Activated T-cell treated with anti-CD3 and anti-CD28 coated beads for 1 hour (primary cell): ENCODE data around the gene SMC3.
A peak's percentile ranks its signal among the peaks of the same experiment; 100 is the strongest.
"Not testable (repeated sequence)": the region's sequence is repeated elsewhere in the genome, so short reads cannot be mapped to it uniquely, and the experiment has no call there.

Experiments used
- DNase-seq: peaks from one replicate; pipeline ENCODE4 v3.0.0-alpha.2; 2020; ENCODE audit warnings: low read depth

SMC3 gene

DNA sequence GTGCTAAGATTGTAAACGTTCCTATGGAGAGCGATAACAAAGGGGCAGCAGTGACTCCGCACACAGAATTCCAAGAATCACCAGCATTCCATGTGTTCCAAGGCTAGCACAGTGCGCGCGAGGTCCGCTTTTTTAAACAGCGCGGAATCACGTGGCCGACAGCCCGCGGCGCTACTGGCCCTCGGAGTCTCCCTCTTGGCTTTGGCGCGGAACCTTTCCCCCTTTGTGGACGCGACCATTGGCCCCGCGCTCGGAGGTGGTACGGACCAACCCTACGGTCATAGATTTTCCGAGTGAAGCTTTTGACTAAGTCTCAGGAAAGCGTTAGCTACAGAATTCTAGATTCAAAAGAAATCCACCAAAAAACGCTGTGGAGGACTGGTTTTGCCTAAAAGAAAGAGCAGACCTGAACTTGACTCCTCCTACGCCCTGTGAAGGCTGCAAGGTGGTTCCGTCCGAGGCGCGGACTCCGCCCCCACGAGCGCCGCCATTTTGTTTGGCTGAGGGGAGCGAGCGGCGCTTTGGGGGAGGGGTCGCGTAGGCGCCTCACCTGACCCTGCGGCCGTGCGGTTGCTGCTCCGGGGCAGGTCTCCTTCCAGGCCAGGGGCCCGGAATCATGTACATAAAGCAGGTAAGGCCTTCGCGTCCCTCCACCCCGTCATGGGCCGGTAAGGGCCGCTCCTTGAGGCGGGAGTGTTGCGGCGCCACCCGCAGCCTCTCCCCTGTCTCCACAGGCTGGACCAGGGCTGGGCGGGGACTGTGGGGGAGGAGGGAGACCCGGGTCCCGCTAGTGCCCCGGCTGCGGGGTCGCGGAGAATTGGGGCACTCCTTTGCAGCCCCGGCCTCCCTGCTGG is at the start of gene SMC3:
Gene SMC3 (plus strand): TSS at position 495 of the 854 bp plus-strand sequence. CDS start 122 bp downstream, at position 617.
- peak; percentile 88 for DNase-seq

DNA sequence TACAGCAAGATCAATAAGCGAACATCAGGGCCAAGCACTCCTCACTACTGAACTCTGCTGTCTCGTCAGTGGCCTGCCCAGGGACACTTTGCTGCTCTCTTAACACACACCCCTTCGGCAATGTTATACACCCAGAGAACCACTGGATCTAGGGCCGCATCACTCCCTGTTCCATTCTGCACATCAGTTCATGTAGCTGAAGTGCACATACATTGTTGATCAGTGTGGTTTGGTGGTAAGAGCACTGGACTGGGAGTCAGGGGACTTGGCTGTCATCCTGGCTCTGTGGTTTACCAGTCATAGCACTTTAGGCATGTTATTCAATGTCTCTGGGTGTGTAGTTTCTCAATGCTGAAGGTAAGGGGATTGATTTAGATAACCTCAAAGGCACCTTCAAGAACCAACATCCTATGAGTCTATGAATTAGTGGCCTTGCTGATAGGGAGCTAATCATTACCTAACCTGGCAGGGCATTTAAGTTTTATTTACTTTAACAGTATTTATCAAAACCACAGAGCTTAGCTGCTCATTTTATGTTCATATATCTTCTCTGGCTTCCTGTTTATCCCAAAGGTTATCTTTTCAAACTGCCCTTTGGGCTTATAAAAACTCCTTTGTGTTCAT is 45.0 kb upstream of the SMC3 start:
- DNase-seq, result no peak

DNA sequence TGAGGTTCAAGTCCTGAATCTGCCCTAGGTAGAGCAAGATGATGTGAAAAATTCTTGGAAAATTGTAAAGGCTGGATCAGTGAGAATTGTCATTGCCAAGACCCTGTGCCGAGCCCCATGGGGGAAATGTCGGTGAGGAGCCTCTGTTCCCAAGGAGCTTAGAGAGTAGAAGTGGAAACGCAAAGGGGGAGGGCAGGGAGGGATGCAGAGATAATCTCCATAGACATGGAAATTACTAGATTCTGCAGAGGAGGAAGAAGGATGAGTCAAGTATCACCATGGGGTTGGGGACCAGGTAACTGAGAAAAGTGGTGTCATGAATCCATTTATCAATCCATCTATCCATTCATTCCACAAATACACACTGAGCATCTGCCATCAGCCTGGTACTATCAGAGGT is 43.8 kb upstream of the SMC3 start:
- no peak for DNase-seq

DNA sequence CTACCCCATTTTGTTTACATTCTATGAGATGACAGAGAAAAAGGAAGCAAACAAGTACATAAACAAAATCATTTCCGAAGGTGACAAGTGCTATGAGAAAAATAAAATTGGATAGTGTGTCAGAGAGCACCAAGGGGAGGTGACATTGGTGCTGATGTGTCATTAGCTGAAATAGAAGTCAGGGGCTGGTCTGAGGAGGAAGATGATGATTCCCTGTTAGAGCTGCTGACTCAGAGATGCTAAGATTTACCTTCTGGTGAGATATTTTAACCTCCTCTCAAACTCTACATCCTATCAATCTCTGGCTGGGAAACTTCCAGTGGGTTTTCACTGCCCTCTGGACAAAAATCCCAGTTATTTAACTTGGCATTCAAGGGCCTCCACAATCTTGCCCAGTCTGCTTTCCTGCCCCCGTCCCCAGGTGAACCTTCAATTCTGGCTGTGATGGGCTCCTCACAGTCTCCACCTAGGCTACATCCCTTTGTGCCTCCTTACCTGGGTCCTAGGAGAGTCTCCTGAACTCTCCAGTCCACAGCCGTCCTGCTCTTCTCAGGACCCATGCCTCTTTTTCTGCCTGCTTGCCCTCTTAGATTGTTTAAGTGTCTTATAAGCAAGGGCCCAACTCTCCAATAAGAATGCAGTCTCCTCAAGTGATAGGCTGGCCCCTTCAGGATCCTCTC is 43.2 kb upstream of the SMC3 start:
- DNase-seq, result no peak

DNA sequence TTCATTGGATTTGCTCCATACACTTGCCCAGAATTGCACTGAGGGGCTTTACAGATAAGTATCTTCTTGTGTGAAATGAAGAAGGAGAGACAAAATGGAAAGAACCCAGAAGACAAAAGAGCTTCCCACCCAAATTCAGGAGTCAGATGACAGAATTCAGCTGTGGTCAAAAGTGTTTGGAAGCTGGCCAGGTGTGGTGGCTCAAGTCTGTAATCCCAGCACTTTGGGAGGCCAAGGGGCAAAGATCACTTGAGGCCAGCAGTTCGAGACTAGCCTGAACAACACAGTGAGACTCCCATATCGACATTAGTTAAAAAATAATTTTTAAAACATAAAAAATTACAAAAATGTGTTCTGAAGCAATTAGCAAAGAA is 42.6 kb upstream of the SMC3 start:
- DNase-seq, result no peak

DNA sequence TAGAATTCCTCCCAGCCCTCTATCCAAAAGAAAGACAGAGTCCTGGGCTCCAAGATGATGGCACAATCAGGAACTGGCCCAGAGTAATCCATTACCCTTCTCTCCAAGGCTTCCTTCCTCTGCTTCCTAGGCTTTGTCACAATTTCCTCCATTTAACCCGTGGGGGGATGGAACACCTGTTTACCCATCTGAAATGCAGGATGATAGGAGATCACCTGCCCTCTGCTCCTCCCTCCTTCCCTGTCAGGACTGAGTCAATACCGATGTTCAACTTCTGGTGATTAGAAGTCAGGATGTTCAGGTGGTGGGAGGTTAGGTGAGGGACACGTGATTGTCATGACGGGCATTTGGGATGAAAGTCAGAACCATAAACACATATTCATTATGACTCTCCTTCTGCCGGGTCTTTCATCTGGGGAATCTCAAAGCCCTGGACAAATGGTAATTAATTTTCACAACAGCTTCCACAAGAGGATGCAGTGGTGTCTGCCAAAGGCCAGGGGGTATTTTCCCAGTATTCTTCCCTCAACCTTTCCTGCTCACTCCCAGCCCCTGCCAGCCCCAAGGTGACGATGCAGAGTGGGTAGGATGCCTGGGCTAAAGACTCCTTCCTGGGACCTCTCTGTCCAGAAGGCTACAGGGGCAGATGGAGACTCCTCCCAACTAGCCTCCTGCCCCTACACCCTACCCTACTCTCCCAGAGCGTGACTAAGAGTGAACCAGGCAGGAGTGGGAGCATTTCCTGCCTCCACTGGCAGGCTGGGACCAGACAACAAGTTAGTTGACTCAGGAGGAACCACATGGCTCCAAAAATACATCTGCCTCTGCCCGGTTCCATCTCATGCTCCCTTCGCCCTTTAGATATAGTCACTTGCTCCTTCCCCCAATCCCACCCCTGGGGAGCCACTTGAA is 41.9 kb upstream of the SMC3 start:
- no peak for DNase-seq

DNA sequence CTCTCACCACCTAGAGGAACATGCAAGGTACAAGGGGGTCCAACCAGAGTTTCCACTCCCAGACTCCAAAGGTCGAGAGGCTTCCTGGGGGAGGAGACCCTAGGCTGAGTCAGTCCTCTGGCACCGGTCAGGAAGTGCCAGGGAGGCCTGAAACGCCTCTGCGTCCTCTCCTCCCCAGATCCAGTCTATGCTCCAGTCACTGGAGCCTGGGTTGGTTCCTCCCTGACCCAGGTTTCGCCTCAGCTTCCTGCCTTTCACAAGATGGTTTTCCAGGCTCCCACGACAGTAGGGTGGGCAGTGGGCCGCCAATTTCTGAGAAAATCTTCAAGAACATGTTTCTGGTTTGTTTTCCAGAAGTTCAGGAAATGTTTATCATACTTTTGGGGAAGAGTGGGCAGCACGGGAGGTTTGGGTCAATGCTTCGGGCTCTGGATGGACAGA is 39.7 kb upstream of the SMC3 start:
- DNase-seq, result no peak

DNA sequence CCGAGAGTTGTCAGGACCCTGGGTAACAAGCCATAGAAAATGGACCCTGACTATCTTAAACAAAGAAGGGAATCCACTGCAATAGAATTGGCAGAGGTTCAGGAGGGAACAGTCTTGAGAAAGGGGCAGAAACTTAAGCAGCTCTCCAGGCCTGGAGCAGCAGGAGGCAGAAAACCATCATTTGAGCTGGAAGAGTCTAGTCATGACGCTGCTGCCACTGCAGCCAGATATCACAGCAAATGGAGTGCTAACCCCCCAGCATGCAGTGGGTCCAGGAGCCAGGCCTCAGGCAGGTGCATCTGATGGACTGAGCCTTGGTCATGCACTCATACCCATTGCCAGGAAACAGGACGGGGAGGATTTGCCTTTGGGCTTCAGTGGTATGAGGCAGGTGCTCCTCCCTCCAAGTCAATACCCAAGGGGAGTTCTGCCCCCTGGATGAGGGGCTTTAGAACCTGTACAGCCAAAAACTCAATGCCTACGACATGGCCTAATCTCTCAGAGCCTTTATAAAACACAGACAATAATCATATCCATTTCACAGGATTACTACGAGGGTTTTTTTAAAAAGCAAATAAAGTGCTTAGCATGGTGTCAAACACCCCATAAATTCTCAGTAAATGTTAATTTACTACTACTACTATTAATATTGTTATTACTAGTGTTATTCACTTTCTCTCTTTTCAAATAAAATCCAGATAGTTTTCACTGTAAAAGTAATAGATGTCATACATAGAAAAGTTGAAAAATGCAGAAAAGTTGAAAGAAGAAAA is 39.1 kb upstream of the SMC3 start:
- no peak for DNase-seq

DNA sequence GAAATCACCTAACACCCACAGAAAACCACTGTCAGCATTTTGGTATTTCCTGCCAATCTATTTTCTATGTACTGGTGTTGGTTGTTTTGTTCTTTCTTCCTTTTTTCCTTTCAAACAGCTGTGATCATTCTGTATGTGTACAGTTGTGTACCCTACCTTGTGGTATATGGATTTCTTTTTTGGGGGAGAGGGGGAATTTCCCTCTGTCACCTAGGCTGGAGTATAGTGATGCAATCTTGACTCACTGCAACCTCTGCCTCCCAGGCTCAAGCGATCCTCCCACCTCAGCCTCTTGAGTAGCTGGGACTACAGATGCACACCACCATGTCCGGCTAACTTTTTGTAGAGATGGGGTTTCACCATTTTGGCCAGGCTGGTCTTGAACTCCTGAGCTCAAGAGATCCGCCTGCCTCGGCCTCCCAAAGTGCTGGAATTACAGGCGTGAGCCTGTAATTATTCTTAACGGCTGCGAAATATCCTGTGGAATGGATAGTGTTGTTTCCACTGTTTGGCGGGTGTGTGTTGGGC is 38.4 kb upstream of the SMC3 start:
- DNase-seq, result not testable (repeated sequence)

DNA sequence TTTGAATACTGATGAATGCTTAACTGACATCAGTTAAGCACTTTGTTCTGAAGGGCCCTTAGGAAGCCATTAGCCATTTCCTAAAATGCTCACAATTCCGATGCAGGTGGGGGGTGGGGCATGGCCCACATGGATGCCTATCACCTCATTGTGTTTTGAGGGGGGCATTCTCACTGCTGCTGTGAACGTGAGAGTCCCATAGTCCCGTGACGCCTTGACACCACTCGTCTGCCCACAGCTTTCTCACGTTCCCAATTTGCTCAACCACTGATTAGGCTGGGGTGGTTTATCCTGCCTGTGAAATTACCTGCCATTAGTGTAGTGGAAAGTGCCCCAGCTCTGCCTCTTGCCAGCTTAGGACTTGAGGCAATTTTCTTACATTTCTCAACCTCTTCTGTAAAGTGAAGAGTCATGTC is 37.9 kb upstream of the SMC3 start:
- DNase-seq, result no peak

DNA sequence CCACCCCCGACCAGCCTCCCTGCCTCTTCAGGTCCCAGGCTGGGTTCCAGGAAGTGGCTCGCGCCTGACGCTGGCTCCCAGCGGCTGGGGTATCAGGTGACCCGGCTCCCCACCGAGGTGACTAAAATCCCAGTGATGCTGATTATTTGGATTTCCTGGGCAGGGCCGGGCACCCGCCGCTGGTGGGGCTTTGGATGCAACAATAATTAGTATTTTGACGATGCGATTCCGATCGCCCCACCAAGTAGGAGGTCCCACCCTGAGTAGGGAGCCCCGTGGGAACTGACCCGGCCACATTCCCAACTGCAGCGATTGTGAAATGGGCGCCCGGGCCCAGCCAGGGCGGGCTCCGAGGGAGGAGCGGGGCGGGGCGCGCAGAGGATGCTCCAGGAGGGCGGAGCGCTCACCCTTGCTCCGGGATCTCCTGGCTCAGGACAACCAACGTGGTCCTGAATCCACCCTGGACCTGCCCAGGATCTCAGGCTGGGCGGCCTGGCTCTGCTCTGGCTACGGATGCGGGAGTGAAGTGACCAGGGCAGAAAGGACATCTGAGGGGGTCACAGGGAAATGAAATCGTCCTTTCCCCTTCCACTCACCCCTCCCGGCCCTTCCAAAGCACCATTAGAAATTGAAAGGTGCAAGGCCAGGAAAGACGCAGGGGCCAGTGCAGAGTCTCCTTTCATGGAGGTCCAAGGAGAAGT is 37.2 kb upstream of the SMC3 start:
- no peak for DNase-seq

DNA sequence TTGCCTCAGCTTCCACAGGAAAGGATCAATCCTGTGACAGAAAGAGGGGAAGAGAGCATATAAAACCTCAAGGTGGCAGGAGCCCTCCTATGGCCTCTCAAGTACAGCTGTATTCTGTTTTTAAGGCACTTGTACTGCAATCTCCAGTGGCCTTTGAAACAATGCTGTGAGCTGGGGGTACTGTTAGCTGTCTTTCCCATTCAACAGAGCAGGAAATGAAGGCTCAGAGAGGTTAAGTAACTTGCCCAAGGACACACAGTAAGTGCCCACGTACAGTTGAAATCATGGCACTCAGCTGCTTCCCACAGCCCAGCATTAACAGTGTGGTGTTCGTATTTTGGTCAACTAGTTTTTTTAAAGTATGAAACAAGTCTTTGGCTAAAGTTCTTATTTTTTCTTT is 35.8 kb upstream of the SMC3 start:
- no peak for DNase-seq

DNA sequence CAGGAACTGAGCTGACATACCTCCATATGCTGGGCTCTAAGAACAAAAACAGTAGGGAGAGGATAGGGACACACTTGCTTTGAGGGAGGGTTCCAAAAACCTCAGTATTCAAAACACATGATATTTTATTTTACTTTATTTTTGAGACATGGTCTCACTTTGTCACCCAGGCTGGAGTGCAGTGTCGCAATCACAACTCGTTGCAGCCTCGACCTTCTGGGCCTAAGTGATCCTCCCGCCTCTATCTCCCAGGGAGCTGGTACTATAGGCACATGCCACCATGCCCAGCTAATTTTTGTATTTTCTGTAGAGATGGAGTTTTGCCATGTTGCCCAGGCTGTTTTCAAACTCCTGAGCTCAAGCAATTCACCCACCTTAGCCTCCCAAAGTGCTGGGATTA is 34.9 kb upstream of the SMC3 start:
- not testable (repeated sequence) for DNase-seq

DNA sequence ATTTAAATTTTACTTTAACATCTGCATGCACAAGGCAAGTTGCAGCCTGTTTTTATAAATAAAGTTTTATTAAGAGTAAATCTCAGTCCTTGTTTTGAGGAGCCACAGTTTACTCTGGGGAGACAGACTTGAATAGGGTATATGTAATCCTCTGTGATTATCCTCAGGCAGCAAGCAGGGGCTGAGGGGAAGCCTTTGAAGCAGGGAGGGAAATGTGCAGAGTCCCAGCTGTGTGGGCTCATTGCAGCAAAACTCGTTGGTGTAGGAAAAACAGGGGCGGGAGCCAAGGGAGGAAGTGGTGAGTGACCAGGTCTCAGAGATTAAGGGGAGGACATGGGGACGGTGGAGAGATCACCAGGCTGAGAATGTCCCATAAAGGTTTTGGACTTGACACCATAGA is 34.3 kb upstream of the SMC3 start:
- no peak for DNase-seq

DNA sequence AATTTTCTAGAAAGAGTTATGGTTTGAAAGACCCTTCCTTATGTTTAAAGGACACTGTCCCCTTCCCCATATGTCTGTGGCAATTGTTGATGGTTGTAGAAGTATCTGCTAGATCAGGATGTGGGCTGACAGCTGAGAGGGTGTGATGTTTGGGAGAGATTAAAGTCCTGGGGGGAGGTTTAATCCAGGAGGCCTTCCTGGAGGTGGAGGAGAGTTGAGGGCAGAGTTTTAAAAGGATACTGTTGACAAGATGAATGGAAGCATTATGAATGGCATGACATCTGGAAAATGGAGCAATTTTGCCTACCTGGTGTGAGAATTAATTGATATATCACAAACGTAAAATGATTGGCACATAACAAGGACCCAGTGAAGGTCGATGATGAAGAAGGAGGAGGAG is 32.9 kb upstream of the SMC3 start:
- no peak for DNase-seq

DNA sequence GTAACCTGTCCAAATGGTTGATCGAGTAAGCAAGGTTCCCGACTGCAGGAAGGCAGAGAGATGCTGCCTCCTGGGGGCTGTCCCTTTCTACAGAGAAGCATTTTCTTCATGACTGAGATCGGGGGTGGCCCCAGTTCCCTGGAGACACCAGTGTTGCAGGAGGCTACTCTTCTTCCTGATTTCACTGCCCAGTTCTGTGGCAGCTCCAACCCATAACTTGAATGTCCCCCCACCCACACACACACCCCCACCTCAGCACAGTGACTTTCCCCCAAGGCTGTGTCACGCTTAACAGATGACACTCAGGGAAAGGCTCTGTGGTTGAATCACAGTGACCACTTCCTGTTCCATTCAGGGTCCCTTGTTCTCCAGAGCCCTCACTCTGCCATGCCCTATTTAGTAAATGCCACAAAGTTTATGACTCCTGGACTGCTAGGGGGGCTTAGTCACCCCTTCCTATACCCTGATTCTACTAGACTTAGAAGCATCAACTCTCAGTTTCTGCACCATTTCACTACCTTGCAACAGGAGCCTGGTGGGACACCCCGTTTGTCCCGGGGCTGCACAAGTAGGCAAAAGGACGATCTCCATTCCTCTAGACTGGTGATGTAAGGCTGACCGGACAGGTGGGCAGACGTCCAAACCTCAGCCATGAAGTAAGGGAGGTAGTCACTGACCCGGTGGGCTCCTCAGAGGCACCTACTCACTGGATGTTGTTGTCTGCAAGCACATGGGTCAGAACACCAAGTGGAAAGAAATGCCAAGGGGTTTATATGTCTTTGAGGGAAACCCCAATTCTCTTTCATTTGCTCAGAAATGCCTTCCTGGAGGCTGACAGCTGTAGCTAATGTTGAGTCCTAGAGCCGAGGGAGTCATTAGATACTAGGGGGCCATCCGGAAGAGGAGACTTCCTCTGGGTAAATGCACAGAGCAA is 31.3 kb upstream of the SMC3 start:
- DNase-seq, result no peak

DNA sequence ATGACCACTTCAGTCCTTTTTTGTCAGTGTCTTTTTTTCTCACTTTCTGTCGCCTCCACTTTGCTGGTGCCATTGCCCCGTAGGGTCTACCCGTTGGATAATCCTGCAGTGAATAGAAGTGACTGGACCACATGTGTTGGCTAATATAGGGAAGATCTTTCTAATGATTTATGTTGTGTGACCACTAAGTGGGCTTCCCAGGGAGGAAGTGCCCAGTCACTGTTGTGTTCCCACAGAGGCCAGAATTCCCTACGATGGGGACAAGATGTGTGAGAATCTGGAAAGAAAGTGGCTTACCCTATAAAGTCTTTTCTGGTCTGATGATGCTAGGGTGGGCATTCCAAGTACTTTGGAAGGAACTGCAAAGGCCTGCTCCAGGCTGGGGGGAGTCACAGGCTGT is 28.4 kb upstream of the SMC3 start:
- DNase-seq, result no peak

DNA sequence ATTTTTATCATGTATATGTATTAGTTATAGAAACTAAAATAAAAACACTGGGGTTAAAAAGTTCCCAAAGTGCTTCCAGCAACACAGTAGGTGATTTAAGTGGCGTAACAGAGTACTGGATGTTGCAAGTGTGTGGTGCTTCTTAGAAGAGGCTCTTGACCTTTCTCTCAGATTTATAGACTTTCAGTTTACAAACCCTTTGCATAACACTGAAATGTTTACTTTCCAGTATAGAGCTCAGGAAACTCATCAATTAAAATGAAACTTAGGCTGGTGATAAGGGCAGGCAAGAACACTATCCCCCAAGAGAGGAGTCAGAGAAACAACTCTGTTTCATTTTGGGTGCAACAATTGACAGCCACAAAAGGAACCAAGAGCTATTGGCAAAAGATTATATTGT is 27.5 kb upstream of the SMC3 start:
- no peak for DNase-seq

DNA sequence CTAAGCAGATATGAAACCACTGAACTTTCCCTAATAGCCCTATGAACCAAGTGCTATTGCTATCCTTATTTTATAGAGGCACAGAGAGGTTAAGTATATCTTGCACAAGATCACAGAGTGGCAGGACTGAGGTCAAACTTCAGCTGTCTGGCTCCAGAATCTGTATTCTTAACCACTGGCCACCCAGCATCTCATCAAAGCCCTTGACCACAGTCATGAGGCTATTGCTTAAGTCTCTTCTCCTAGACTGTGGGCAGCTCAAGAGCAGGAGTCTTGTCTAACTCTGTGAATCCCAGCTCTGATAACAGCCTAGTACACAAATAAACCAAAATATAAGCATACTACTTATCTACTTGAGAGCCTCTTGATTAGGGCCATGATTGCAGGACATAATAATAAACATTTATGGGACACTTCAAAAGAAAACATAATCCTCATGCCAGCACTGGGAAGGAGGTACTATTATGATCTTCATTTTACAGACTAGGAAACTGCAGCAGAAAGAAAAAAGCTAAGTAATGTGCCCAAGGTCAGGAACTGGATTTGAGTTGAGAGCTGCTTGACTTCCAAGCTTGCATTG is 22.4 kb upstream of the SMC3 start:
- DNase-seq, result no peak
